HCT116 (cell line): Measurements from ENCODE around the gene C14orf93. TPM values are rescaled to one million over a fixed set of nuclear protein-coding genes. Genes with fewer than 3 reads are reported as not detected.

Experiments
- ATAC-seq: fragments of 200-7000 bp; cut with Tn5 transposase; 2 replicates; pipeline ENCODE4 v1.9.1; 2020; ENCODE audit warnings: mild to moderate bottlenecking, moderate library complexity
- BruUV-seq: library from RNA; stranded (reverse); fragments of 400-500 nt; replicated peaks from 2 replicates; lab custom pipeline; 2021; lab: Mats Ljungman, UMichigan
- CTCF ChIA-PET: fragments of 300-600 bp; sonication (Branson Sonifier 250); formaldehyde crosslinking; loops from one replicate; lab custom pipeline; 2021; ENCODE audit warnings: antibody characterized with exemption; lab: Charles Lee
- POLR2A ChIA-PET: fragments of 300-600, 350-600 bp; sonication (Branson Sonifier 250); formaldehyde crosslinking; loops from one replicate; lab custom pipeline; 2021; ENCODE audit warnings: antibody characterized with exemption; lab: Charles Lee
- RAD21 ChIA-PET, 2 experiments: fragments of 300-600 bp; sonication (Branson Sonifier 250); formaldehyde crosslinking; loops; one replicate each; lab custom pipeline; 2023; ENCODE audit warnings: low total read pairs in 2 of 2; ENCODE audit not compliant: uncharacterized antibody in 2 of 2, unreplicated experiment in 2 of 2, low non-redundant PET in 1 of 2; lab: Charles Lee
- DNase-seq: peaks from one replicate; pipeline ENCODE4 v3.0.0-alpha.2; 2010; ENCODE audit warnings: low read depth, low spot score
- H2AFZ ChIP-seq: fragments of 200-600 bp; shearing (Covaris generic), sonication (generic); 2 replicates; pipeline ENCODE4 v1.6.1; 2017; ENCODE audit warnings: low read depth, mixed run types, mixed read lengths, antibody characterized with exemption, low read length; ENCODE audit not compliant: poor library complexity, severe bottlenecking
- H3K27ac ChIP-seq: 2 replicates; pipeline ENCODE4 v1.5.1; 2012; ENCODE audit warnings: low read depth, low read length
- H3K27me3 ChIP-seq: fragments of 200-600 bp; sonication (generic); 2 replicates; pipeline ENCODE4 v1.6.1; 2016; ENCODE audit warnings: mixed run types, low read length, mixed read lengths; ENCODE audit not compliant: insufficient read depth
- H3K36me3 ChIP-seq, 2 experiments: fragments of 200-500 bp in 1 of 2; fragments of 200-600 bp in 1 of 2; sonication (Bioruptor generic) in 1 of 2; sonication (generic) in 1 of 2; 2 replicates each; pipeline versions ENCODE4 v1.5.1 to v1.6.1; 2014 to 2016; ENCODE audit warnings: low read length in 2 of 2, inconsistent platforms in 1 of 2, mixed read lengths in 1 of 2, mixed run types in 1 of 2; ENCODE audit not compliant: insufficient read depth in 2 of 2, control insufficient read depth in 1 of 2
- H3K4me1 ChIP-seq, 2 experiments: fragments of 200-600 bp in 1 of 2; sonication (generic) in 1 of 2; 2 replicates each; pipeline versions ENCODE4 v1.5.1 to v1.6.1; 2012 to 2017; ENCODE audit warnings: low read length in 2 of 2, inconsistent platforms in 1 of 2, mild to moderate bottlenecking in 1 of 2, mixed read lengths in 1 of 2, mixed run types in 1 of 2, moderate library complexity in 1 of 2; ENCODE audit not compliant: insufficient read depth in 2 of 2, control insufficient read depth in 1 of 2
- H3K4me2 ChIP-seq: fragments of 200-600 bp; sonication (generic); 2 replicates; pipeline ENCODE4 v1.6.1; 2017; ENCODE audit warnings: mixed run types, low read length, mixed read lengths
- H3K4me3 ChIP-seq, 2 experiments: fragments of 200-600 bp in 1 of 2; sonication (generic) in 1 of 2; replicated peaks in 1 of 2; 2 replicates each; pipeline ENCODE4 v1.5.1; 2011 to 2016; ENCODE audit warnings: low read length in 2 of 2, control low read depth in 1 of 2, low read depth in 1 of 2, mild to moderate bottlenecking in 1 of 2, mixed read lengths in 1 of 2, mixed run types in 1 of 2
- H3K79me2 ChIP-seq: fragments of 200-600 bp; sonication (generic); 2 replicates; pipeline ENCODE4 v1.6.1; 2017; ENCODE audit warnings: mild to moderate bottlenecking, mixed run types, low read length, moderate library complexity, mixed read lengths; ENCODE audit not compliant: insufficient read depth
- H3K9ac ChIP-seq: fragments of 200-600 bp; sonication (generic); 2 replicates; pipeline ENCODE4 v1.6.1; 2016; ENCODE audit warnings: low read length, mixed read lengths
- H3K9me2 ChIP-seq: fragments of 200-600 bp; sonication (generic), shearing (Covaris generic); 2 replicates; pipeline ENCODE4 v1.6.1; 2017; ENCODE audit warnings: mixed run types, mild to moderate bottlenecking, moderate library complexity; ENCODE audit not compliant: insufficient read depth
- H3K9me3 ChIP-seq, 2 experiments: fragments of 200-500 bp in 1 of 2; fragments of 200-600 bp in 1 of 2; sonication (Bioruptor generic) in 1 of 2; sonication (generic) in 1 of 2; 2 replicates each; pipeline ENCODE4 v1.6.1; 2014 to 2017; ENCODE audit warnings: low read length in 2 of 2, mixed read lengths in 2 of 2, inconsistent platforms in 1 of 2, low read depth in 1 of 2, mild to moderate bottlenecking in 1 of 2, mixed run types in 1 of 2, moderate library complexity in 1 of 2; ENCODE audit not compliant: control insufficient read depth in 1 of 2, insufficient read depth in 1 of 2
- H4K20me1 ChIP-seq: fragments of 200-600 bp; sonication (generic), shearing (Covaris generic); 2 replicates; pipeline ENCODE4 v1.6.1; 2017; ENCODE audit warnings: mixed run types, mild to moderate bottlenecking, moderate library complexity; ENCODE audit not compliant: insufficient read depth
- CTCF ChIP-seq, 3 experiments: fragments of 200-600 bp in 1 of 3; sonication (generic) in 1 of 3; IDR thresholded peaks in 2 of 3; conservative IDR thresholded peaks in 1 of 3; 2 replicates each; pipeline ENCODE4 v1.5.1; 2012 to 2017; ENCODE audit warnings: low read depth in 2 of 3, low read length in 2 of 3, antibody characterized with exemption in 1 of 3, borderline replicate concordance in 1 of 3, control low read depth in 1 of 3, mild to moderate bottlenecking in 1 of 3, mixed read lengths in 1 of 3, mixed run types in 1 of 3, moderate library complexity in 1 of 3; ENCODE audit not compliant: insufficient read depth in 1 of 3
- ELF1 ChIP-seq: IDR thresholded peaks from 2 replicates; pipeline ENCODE4 v1.6.1; 2012; ENCODE audit warnings: low read depth, borderline replicate concordance
- EZH2 ChIP-seq: fragments of 200-600 bp; sonication (generic); IDR thresholded peaks from 2 replicates; pipeline ENCODE4 v1.6.1; 2017; ENCODE audit warnings: antibody characterized with exemption, mixed run types
- FOSL1 ChIP-seq: IDR thresholded peaks from 2 replicates; pipeline ENCODE4 v1.6.1; 2012; ENCODE audit warnings: low read depth
- POLR2AphosphoS5 ChIP-seq: IDR thresholded peaks from 2 replicates; pipeline ENCODE4 v1.6.1; 2011; ENCODE audit warnings: mild to moderate bottlenecking, low read depth, low read length, moderate library complexity
- RAD21 ChIP-seq: IDR thresholded peaks from 2 replicates; pipeline ENCODE4 v1.6.1; 2012; ENCODE audit warnings: low read depth, mild to moderate bottlenecking
- SIN3A ChIP-seq: IDR thresholded peaks from 2 replicates; pipeline ENCODE4 v1.6.1; 2012; ENCODE audit warnings: low read depth
- SP1 ChIP-seq: IDR thresholded peaks from 2 replicates; pipeline ENCODE4 v1.6.1; 2012; ENCODE audit warnings: low read depth
- SRF ChIP-seq: IDR thresholded peaks from 2 replicates; pipeline ENCODE4 v1.6.1; 2012; ENCODE audit warnings: low read depth
- TCF7L2 ChIP-seq: IDR thresholded peaks from 2 replicates; pipeline ENCODE4 v1.7.0; 2011; ENCODE audit warnings: borderline replicate concordance, inconsistent platforms; ENCODE audit not compliant: insufficient read depth, insufficient read length; ENCODE audit errors: extremely low read depth
- ZNF274 ChIP-seq: fragments of 200-500 bp; sonication (Bioruptor generic); IDR thresholded peaks from 2 replicates; pipeline ENCODE4 v1.6.1; 2014; ENCODE audit warnings: mild to moderate bottlenecking, low read depth, low read length, inconsistent platforms
- intact Hi-C: fragments of 100-400 bp; cut with micrococcal nuclease; formaldehyde crosslinking; loops from 2 replicates; pipeline ENCODE4 v1.10.0; 2022
- total RNA-seq: library from RNA; stranded (reverse); gene quantifications from one replicate; pipeline ENCODE4 v1.2.1, GENCODE V29; 2021; ENCODE audit not compliant: unreplicated experiment
- TF ChIP-seq, protein P1 (sequence below): IDR thresholded peaks from 2 replicates; pipeline ENCODE4 v1.6.1; 2012; ENCODE audit warnings: low read depth

C14orf93 gene
- total RNA-seq, 1 experiment from 2014 or later = 13.7 TPM

DNA sequence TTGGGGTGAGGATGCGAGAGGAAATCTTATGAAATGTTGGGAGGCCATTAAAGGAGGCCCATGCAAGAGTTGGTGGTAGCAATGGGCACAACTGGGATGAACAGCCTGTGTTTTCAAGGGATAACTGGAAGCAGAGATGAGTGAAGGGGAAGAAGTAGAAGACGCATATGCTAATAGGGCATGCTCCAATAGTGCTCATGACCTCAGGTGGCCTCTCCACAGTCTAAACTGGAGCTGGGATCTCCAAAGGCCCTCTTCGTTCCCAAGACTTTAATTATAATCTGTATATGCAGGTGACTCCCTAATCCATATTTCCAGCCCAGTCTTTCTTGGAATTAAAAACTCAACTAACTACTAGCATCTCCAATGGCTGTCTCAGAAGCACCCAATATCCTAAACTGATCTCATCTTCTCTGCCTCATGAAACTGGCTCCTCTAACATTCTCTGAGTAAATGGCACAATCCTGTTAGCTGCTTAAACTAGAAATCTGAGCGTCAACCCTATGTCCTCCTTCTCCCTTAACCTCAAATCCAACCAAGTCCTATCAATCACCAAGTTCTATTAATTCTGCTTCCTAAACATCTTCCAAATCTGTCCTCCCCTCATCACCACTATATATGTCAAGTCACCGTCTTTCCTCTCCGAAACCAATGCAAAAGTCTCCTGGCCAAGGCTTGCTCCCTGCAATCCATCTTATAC is 24.8 kb downstream of the C14orf93 start:
- CTCF ChIA-PET = interaction anchor here (0.9 to 7.6 kb wide), 9 partner anchors 8 to 135 kb away, joined by 3 to 175 read pairs (median 30); partner anchors contain the start of genes CDH24 and PRMT5
- intact Hi-C loops = loop anchor here (5.0 to 10.0 kb wide), 3 partner anchors 202 to 600 kb away; partner anchors contain the start of genes BCL2L2 and PPP1R3E
- no peak overlapping the region for H3K27ac ChIP-seq
- TF ChIP-seq ELF1 = no peak
- no peak for TF ChIP-seq ZNF274
- TF ChIP-seq SIN3A = no peak
- TF ChIP-seq EZH2 = no peak
- TF ChIP-seq, protein P1, sequence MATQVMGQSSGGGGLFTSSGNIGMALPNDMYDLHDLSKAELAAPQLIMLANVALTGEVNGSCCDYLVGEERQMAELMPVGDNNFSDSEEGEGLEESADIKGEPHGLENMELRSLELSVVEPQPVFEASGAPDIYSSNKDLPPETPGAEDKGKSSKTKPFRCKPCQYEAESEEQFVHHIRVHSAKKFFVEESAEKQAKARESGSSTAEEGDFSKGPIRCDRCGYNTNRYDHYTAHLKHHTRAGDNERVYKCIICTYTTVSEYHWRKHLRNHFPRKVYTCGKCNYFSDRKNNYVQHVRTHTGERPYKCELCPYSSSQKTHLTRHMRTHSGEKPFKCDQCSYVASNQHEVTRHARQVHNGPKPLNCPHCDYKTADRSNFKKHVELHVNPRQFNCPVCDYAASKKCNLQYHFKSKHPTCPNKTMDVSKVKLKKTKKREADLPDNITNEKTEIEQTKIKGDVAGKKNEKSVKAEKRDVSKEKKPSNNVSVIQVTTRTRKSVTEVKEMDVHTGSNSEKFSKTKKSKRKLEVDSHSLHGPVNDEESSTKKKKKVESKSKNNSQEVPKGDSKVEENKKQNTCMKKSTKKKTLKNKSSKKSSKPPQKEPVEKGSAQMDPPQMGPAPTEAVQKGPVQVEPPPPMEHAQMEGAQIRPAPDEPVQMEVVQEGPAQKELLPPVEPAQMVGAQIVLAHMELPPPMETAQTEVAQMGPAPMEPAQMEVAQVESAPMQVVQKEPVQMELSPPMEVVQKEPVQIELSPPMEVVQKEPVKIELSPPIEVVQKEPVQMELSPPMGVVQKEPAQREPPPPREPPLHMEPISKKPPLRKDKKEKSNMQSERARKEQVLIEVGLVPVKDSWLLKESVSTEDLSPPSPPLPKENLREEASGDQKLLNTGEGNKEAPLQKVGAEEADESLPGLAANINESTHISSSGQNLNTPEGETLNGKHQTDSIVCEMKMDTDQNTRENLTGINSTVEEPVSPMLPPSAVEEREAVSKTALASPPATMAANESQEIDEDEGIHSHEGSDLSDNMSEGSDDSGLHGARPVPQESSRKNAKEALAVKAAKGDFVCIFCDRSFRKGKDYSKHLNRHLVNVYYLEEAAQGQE = no peak
- TF ChIP-seq SRF = no peak
- TF ChIP-seq CTCF (IDR thresholded peaks at IDR 0.05 in 2 of 3, conservative IDR thresholded peaks at IDR 0.05 in 1 of 3; ENCODE audit: borderline replicate concordance in 1 of 3, insufficient read depth in 1 of 3, low read depth in 2 of 3, low read length in 2 of 3) = no peak
- no peak for TF ChIP-seq TCF7L2
- no peak for TF ChIP-seq FOSL1
- TF ChIP-seq RAD21 = no peak
- no peak for TF ChIP-seq SP1
- no peak for TF ChIP-seq POLR2AphosphoS5
- TF ChIP-seq, all 23 proteins: peak for 0
- no TSS peak for BruUV-seq
- DNase-seq (no peak), ATAC-seq (no peak)
- Histone ChIP-seq H3K36me3 (no peaks in the 10 kb centered on the region), H2AFZ (no peak overlapping the region), H3K9me3 (no peaks in the 10 kb centered on the region), H3K4me1 (peaks cover 4 to 13% of the 10 kb centered on the region in 2 experiments), H3K4me2 (no peak overlapping the region), H3K79me2 (peaks cover 22% of the 10 kb centered on the region), H3K4me3 (no peak overlapping the region), H3K9me2 (no peaks in the 10 kb centered on the region), H3K9ac (no peak overlapping the region), H4K20me1 (no peaks in the 10 kb centered on the region), H3K27me3 (no peaks in the 10 kb centered on the region)
- RAD21 ChIA-PET = no interaction called here
- POLR2A ChIA-PET = interaction anchor here (0.8 kb wide), 1 partner anchor 22 kb away, joined by 3 read pairs; no protein-coding TSS in a partner anchor
